ENCODE measurements around the gene NFKB1.

NFKB1 gene

DNA sequence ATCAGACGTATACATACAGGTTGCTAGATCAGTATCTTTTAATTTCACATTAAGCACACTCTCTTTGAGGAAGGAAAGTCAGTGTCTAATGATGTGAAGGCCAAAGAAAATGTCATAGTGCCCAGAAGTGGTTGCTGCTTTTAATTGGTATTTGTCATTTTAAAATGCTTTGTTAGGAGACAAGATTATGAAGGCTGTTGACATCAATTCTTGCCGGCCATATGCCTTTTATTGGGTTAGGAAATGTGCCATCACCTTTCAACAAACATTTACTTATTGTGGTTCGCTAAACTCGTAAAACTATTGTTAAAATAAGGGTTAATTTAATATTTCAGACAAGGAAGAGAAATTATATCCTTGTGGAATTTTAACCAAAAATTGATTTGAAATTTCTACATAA, 32.2 kb downstream of the NFKB1 start:
- no peak for DNase-seq (ENCODE audit: low read depth)

GRCh38 chr4:102533904-102534303, 32.7 kb downstream of the NFKB1 start:
- DNase-seq (ENCODE audit: low read depth): no peak

DNA sequence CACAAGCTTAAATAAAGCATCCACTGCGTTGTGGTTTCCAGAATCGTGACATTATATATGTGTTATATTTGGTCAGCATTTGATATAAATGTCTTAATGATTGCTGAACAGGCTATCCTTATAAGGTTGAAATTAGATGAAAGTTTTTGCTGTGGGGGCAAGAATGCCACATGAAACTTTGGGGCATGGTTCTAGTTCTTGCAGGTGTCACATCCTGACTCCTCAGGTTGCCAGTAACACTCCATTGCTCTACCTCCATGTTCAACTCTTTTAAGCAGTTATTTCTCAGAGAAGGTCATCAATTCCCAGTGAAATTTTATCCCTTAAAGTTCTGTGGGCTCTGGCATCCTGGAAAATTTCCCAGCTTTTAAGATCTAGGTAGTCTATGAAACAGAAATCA, 33.7 kb downstream of the NFKB1 start:
- no peak for DNase-seq (ENCODE audit: low read depth)

GRCh38 chr4:102535398-102536082, 34.4 kb downstream of the NFKB1 start:
- DNase-seq (ENCODE audit: low read depth): peak; percentile 21

GRCh38 chr4:102536768-102537167, 35.6 kb downstream of the NFKB1 start:
- no peak for DNase-seq (ENCODE audit: low read depth)

- DNase-seq (ENCODE audit: low read depth): no peak
Measured at GRCh38 chr4:102537269-102537668, 36.1 kb downstream of the NFKB1 start.

GRCh38 chr4:102541697-102542096, 40.5 kb downstream of the NFKB1 start:
- no peak for DNase-seq (ENCODE audit: low read depth)

DNA sequence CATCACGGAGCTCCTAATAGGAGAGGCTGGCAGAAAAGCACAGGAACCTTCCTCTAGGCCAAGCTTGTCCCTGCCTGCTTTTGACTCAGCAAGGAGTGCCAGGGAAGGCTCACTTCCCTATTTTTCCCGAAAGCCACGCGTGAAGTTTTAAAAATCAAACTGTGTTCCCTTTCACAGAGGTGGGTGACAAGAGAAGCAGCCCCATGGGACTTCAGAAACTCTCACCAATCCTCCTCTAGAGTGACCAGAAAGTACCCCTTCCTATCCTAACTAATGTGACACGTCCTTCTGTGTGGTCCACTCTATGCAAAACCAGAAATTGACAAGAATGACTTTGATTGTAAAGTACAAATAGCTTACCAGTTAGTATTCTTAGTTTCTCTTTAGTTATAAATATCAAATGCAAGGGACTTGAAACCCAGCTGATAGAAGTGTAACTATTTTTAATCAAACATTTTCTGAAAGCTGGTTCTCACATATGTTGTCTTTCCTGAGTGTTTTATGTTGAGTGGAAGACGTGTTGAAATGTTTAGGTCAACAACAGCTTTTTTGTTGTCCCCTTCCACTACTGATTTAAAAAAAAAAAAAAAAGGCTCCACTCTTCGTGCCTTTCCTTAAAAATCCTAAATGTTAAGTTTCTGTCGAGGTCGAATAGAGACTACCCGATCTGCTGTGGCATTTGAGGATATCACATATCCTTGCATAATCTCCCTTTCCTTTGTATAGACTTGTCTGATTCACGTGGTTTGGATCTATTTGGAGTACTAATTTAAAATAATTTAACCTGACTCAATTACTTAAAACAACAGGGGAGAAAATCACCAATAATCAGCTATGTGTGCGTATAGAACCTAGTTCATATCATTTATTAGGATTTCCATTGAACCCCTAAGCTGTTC, 42.1 kb downstream of the NFKB1 start:
- DNase-seq (ENCODE audit: low read depth): no peak

GRCh38 chr4:102546635-102547034, 45.5 kb downstream of the NFKB1 start:
- DNase-seq (ENCODE audit: low read depth): no peak

GRCh38 chr4:102547973-102548372, 46.8 kb downstream of the NFKB1 start:
- DNase-seq (ENCODE audit: low read depth): no peak

GRCh38 chr4:102551958-102552565, 50.9 kb downstream of the NFKB1 start:
- no peak for DNase-seq (ENCODE audit: low read depth)

- DNase-seq (ENCODE audit: low read depth): no peak
Measured at GRCh38 chr4:102552781-102553180, 51.6 kb downstream of the NFKB1 start.

DNA sequence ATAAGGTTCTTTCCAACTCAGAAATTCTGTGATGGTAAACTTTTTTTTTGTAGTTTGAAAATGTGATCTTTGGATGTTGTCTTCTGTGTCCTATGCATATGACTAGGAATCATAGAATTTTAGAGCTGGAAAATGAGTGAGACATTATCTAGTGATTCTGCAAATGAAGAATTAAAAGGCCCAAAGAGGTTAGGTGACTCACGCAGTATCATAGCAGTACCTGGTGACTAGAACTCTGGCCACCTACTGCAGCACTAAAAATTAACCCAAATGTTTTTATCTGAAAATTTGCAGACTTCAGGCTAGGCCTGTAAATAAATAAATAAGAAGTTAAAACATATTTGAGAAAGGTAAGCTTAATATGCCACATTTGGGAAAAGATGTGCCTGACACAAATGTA, 52.8 kb downstream of the NFKB1 start:
- no peak for DNase-seq (ENCODE audit: low read depth)

DNA sequence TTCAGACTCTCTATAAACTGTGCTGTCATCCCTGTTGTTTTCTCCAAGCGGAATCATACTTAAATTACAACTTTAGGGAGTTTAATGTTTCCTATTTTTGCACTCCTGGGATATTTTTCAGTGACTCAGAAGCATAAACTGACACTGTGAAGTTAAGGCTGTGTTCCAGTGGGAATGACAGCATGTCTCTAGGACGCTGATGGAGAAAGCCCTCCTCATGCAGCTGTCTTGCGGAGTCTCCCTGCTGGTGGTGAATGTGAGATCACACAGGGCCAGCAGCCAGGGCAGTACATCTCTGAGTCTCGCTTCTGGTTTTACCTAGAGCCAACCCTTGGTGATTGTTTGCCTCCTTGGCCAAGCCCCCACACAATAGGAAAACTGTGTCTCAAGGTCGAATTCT, 53.3 kb downstream of the NFKB1 start:
- no peak for DNase-seq (ENCODE audit: low read depth)

DNA sequence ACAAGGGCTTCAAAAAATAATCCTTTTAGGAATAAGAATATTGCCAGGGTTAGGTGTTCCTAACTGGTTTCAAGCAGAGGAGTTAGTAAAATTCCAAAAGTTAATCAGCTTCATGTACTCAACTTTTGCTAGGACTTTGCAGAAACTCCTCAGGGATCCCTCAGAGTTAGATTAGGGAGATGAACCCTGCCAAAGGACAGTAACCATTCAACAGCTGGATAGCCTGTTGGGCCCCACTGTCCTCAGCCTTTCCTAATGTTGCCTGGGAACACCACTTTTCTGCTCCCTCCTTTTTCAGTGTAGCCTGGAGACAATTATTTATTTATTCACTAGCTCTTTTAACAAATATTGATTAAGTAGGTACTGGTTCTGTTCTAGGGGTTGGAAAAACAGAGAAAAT, 53.8 kb downstream of the NFKB1 start:
- DNase-seq (ENCODE audit: low read depth): no peak

- DNase-seq (ENCODE audit: low read depth): no peak
Measured at GRCh38 chr4:102557636-102558035, 56.5 kb downstream of the NFKB1 start.

DNA sequence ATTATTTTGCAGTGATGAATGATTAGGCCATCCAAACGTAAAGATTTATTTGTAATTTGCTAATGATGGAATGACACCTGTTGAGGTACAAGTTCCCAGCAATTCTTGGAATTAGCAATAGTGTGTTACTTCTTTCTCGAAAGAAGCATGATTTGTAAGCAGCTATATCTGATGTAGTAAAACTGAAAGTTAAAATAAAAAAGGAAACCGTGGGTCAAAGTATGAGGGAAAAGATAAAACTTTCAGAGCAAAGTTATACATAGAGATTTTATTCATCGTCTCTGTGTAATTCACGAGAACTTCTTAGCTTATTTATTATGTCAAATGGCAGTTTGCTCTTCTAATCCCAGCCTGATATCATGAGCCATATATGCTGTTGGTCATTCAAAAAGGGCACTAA, 59.0 kb downstream of the NFKB1 start:
- no peak for DNase-seq (ENCODE audit: low read depth)

GRCh38 chr4:102560571-102561341, 59.6 kb downstream of the NFKB1 start:
- DNase-seq (ENCODE audit: low read depth): no peak

DNA sequence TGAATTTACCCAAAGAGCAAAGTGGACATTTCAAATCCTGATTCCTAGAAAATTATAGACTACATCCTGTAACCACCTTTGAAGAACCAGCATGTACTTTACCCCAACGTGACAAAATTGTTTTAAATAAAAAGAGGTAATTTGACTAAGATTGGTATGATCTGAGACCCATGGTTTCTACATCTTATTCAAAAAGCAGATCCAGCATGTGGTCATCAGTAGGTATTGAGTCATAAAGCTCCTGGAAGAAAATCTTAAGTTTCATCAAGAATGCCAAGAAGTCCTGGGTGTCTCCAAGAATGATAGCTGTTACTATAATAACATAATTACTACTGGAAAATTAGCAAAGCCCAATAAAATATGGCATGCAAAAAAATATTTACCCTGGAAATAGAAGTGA, 61.8 kb downstream of the NFKB1 start:
- DNase-seq (ENCODE audit: low read depth): no peak

DNA sequence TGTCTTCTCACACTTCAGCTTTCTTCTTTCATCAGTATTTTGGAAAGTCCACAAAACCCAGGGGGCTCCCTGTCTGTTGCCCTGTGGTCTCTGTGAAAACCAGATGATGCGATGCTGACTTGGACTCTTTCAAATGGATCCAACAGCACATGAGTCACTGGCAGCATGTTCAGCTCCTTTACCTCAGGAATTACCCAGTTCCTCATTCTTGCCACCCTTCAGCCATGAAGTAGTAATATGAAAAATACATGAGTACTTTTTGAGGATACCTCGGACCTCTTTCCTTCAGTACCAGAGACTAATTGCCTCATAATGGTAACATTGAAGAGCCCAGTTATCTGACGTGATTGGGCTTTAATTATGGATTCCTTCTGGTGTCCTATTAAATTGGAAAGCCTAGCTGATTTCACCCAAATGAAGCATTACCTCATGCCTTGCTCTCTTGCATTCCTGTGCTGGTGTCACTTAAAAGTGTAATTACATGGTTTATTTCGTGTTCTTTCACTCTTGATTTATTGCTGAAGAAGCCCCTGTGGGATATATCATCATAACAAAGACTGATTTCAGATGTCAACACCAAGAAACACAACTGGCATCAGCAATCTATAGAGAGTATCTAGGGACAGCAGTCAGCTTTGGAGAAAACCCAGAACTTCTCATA, 63.4 kb downstream of the NFKB1 start:
- DNase-seq (ENCODE audit: low read depth): no peak

DNA sequence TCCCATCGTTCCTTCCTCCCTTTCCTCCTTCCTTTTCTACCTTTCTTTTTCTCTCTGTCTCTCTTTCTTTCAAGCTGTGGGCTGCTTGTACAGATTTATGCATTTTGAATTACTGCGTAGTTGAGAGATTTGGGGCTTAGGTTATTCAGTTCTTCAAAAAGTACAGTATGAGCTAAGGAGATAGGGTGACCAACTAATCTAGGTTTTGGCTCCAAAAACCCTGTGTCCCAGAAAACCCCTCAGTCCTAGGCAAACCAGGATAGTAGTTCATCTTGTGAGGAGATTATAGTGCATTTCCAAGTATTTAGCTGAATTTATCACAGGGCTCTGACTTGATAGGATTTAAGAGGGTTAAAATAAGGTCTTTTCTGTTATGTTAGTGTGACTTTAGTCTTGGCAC, 64.5 kb downstream of the NFKB1 start:
- DNase-seq (ENCODE audit: low read depth): no peak

DNA sequence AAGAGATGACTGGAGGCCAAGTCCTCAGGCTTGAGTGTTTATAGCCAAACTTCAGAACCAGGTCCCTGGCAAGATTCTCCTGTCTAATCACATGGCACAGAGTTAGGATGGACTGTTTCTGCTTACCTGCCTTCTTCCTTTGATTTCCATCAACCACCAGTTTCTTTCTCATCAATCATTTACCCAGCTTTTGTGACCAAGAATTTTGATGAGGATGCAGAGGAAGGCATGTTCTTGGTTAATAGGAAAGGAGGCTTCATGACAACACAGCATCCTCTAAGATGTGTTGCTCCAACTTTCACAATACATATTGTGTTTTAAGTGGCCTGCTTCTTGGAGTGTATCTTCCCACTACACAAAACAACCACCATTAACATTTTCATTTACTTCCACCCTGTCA, 65.3 kb downstream of the NFKB1 start:
- no peak for DNase-seq (ENCODE audit: low read depth)

Measured in GM04503 (cell line).